ENCODE measurements around the gene HMCN2.

DNA sequence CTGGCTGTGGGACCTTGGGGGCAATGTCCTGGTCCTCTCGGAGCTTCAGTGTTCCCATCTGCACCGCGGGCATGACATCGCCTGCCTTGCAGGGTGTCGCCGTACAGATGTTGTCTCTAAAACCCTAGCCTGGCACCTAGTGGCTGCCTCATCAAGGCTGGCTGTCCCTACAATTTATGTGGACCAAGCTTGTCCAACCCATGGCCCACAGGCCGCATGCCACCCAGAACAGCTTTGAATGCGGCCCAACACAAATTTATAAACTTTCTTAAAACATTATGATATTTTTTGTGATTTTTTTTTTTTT lies 160.9 kb downstream of the HMCN2 start:
- TF ChIP-seq YY1 (IDR thresholded peaks at IDR 0.05; ENCODE audit: insufficient read depth, insufficient read length) = no peak
- TF ChIP-seq ZNF274 (IDR thresholded peaks at IDR 0.05; ENCODE audit: low read depth, low read length) = no peak
- no peak for TF ChIP-seq SUZ12 (IDR thresholded peaks at IDR 0.05; ENCODE audit: extremely low read depth, insufficient read depth, insufficient read length)
